Hepatocyte (in vitro differentiated cells): ENCODE measurements around the gene CHCHD6.

Source experiments
- CTCF ChIP-seq: fragments of 200-600 bp; sonication (generic); IDR thresholded peaks from 2 replicates; pipeline ENCODE4 v1.5.1; 2016; ENCODE audit warnings: antibody characterized with exemption, mild to moderate bottlenecking; ENCODE audit not compliant: poor library complexity
- EZH2 ChIP-seq: fragments of 200-600 bp; sonication (generic); IDR thresholded peaks from 2 replicates; pipeline ENCODE4 v1.6.1; 2016; ENCODE audit warnings: antibody characterized with exemption, mild to moderate bottlenecking, borderline replicate concordance

- TF ChIP-seq CTCF (no peak), EZH2 (no peak)
These were observed 291.3 kb downstream of the CHCHD6 start for GRCh38 chr3:126995254-126995780.
